Measurements from ENCODE around the gene TRAM2.

TRAM2 gene

GRCh38 chr6:52566853-52567279, 10.0 kb downstream of the TRAM2 start:
- no peak overlapping the region for H3K27ac ChIP-seq
- no peaks in the 10 kb centered on the region for H3K9me3 ChIP-seq
- no peak for TF ChIP-seq CTCF (IDR thresholded peaks at IDR 0.05)
- H3K4me1 ChIP-seq (ENCODE audit: control insufficient read depth in 1 of 2, insufficient read depth in 1 of 2, low read depth in 1 of 2, low read length in 1 of 2), result no peaks in the 10 kb centered on the region
- no peak overlapping the region for H3K4me3 ChIP-seq (ENCODE audit: low read depth in 1 of 2, low read length in 1 of 2)
- no peaks in the 10 kb centered on the region for H3K27me3 ChIP-seq
- H3K36me3 ChIP-seq, result no peaks in the 10 kb centered on the region

GRCh38 chr6:52566201-52566600, 10.7 kb downstream of the TRAM2 start:
- no peaks in the 10 kb centered on the region for H3K27me3 ChIP-seq
- H3K9me3 ChIP-seq, result no peaks in the 10 kb centered on the region
- no peaks in the 10 kb centered on the region for H3K4me1 ChIP-seq (ENCODE audit: control insufficient read depth in 1 of 2, insufficient read depth in 1 of 2, low read depth in 1 of 2, low read length in 1 of 2)
- H3K36me3 ChIP-seq, result no peaks in the 10 kb centered on the region
- no peak overlapping the region for H3K27ac ChIP-seq
- TF ChIP-seq CTCF (IDR thresholded peaks at IDR 0.05), result no peak
- no peak overlapping the region for H3K4me3 ChIP-seq (ENCODE audit: low read depth in 1 of 2, low read length in 1 of 2)

- Histone ChIP-seq H3K27me3 (no peaks in the 10 kb centered on the region), H3K27ac (no peak overlapping the region), H3K4me3 (ENCODE audit: low read depth in 1 of 2, low read length in 1 of 2) (no peak overlapping the region), H3K36me3 (no peaks in the 10 kb centered on the region), H3K9me3 (no peaks in the 10 kb centered on the region), H3K4me1 (ENCODE audit: control insufficient read depth in 1 of 2, insufficient read depth in 1 of 2, low read depth in 1 of 2, low read length in 1 of 2) (no peaks in the 10 kb centered on the region)
- TF ChIP-seq CTCF (IDR thresholded peaks at IDR 0.05), result no peak
Observed at GRCh38 chr6:52564856-52565255, 12.0 kb downstream of the TRAM2 start.

- Histone ChIP-seq H3K4me3 (ENCODE audit: low read depth in 1 of 2, low read length in 1 of 2) (no peak overlapping the region), H3K27ac (no peak overlapping the region), H3K36me3 (no peaks in the 10 kb centered on the region), H3K27me3 (no peaks in the 10 kb centered on the region), H3K9me3 (no peaks in the 10 kb centered on the region), H3K4me1 (ENCODE audit: control insufficient read depth in 1 of 2, insufficient read depth in 1 of 2, low read depth in 1 of 2, low read length in 1 of 2) (no peaks in the 10 kb centered on the region)
- no peak for TF ChIP-seq CTCF (IDR thresholded peaks at IDR 0.05)
Observed at GRCh38 chr6:52562911-52563310, 13.9 kb downstream of the TRAM2 start.

GRCh38 chr6:52560462-52560861, 16.4 kb downstream of the TRAM2 start:
- Histone ChIP-seq H3K27ac (no peak overlapping the region), H3K4me3 (ENCODE audit: low read depth in 1 of 2, low read length in 1 of 2) (no peak overlapping the region), H3K36me3 (no peaks in the 10 kb centered on the region), H3K9me3 (no peaks in the 10 kb centered on the region), H3K4me1 (ENCODE audit: control insufficient read depth in 1 of 2, insufficient read depth in 1 of 2, low read depth in 1 of 2, low read length in 1 of 2) (no peaks in the 10 kb centered on the region), H3K27me3 (no peaks in the 10 kb centered on the region)
- TF ChIP-seq CTCF (IDR thresholded peaks at IDR 0.05), result no peak

Measured in neutrophil (primary cell).